GM19463 (cell line): ENCODE data around the gene SAYSD1.

Experiments used
- ATAC-seq: cut with Tn5 transposase; IDR thresholded peaks from one replicate; pipeline ENCODE4 v1.9.1; 2021; ENCODE audit warnings: mild to moderate bottlenecking, moderate library complexity; ENCODE audit not compliant: unreplicated experiment

The SAYSD1 gene

GRCh38 chr6:39058471-39059147 lies 56.4 kb downstream of the SAYSD1 start:
- ATAC-seq: no peak

GRCh38 chr6:39057251-39058155 lies 57.5 kb downstream of the SAYSD1 start:
- no peak for ATAC-seq

- no peak for ATAC-seq
Observed at GRCh38 chr6:39056681-39057080, 58.3 kb downstream of the SAYSD1 start.

GRCh38 chr6:39056191-39056590 lies 58.8 kb downstream of the SAYSD1 start:
- no peak for ATAC-seq

- ATAC-seq: no peak
Observed at GRCh38 chr6:39055661-39056060, 59.3 kb downstream of the SAYSD1 start.

GRCh38 chr6:39054577-39055142 lies 60.3 kb downstream of the SAYSD1 start:
- ATAC-seq: no peak
